ENCODE data around the gene GAL3ST3.
"Not testable (repeated sequence)": the region's sequence is repeated elsewhere in the genome, so short reads cannot be mapped to it uniquely, and the experiment has no call there.

GAL3ST3 gene

DNA sequence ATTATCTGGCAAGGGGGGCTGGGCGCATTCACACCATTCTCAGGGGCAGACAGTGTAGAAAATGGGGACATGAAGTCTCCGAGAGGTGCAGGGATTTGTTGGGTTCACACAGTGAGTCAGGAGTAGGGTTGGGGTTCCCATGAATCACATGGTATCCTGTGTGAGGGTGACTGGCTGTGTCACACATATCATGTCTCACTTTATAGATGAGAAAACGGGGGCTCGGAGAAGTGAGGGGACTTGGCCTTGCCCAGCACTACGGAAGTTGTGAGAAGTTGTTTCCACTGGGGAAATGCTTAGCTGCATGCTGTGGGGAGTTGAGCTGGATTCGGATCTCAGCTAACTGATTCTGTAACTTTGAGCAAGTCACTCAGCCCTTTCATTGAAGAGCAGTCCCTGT lies 4.2 kb downstream of the GAL3ST3 start:
- no peak for DNase-seq (ENCODE audit: low read depth, low spot score)

DNA sequence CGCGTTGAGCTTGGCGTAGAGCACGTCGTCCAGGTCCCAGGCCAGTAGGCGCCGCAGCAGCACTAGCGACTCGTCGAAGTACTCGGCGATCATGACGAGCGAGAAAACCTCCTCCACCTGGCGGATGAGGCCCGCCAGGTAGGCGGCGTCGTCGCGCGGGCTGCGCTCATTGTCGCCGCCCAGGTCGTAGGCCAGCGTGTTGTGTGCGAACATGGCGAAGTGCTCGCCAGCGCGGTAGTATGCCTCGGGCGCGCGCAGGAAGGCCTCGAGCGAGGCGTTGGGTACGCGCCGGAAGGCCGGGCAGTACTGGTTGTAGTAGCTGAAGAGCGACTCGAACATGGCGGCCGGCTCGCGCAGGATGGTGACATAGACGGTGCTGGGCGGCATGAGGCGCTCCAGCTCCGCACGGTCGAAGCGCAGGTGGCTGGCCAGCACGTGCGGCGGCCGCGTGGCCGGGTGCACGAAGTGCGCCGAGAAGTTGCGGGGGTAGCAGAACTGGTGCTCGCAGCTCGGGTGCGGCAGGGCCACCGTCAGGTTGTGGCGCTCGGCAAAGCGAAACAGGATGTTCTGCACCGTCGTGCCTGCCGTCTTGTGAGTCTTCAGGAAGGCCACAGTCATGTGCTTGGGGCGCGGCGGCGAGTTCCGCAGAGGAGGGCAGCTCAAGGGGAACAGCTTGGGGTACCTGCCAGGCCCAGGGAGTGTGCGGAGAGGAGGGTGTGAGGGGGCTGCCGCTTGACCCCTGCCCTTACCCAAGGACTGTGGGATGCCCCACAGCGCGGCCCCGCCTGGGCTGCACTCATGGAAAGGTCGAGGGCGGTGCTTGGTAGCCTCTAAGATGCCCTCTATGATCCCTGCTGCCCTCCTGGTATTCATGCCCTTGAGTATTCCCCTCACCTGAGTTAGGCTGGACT lies 5.7 kb downstream of the GAL3ST3 start:
- DNase-seq (ENCODE audit: low read depth, low spot score): no peak

DNA sequence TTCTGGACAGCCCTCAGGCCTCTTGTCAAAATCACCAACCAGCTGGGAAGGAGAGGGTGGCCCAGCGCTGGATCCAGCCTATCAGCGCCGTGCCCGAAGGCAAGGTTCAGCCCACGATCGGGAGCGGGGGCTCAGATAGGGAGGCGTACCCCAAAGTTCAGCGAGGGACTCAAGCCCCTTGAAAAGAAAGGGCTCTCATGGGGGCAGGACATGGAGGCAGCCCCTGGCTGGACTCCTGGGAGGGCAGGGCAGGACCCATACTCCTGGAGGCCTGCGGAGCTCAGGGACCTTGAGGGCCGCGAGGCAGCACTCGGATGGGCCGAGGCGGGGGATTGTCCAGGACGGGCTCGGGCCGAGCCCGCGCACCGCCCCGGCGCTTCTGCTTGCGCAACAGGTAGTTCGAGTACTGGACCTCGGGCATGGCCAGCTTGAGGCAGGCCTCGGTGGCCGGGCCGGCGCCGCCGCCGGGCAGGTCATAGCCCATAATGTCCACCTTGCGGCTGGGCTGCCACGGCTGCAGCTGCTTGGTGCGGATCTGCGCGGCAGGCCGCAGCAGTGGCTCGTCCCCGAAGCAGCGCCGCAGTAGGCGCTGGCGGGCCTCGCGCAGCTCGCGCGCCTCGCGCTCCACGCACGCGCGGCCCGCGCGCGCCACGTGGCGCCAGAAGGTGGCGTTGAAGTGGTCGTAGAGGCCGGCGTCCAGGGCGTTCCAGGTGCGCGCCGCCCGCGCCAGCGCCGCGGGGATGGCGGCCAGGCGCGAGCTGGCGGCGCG lies 6.5 kb downstream of the GAL3ST3 start:
- no peak for DNase-seq (ENCODE audit: low read depth, low spot score)

DNA sequence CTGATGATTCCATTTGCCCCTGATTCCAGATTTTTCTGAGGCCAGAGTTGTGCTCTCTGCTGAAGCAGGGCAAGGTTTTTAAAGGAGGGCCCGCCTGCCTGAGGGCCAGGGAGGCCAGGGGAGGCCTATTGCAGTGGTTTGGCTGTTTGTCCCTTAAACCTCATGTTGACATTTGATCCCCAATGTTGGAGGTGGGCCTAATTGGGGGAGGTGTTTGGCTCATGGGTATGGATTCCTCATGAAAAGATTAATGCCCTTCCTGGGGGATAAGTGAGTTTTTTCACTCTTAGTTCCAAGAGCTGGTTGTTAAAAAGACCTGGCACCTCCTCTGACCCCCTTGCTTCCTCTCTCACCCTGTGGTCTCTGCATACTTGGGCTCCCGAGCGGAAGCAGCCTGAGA lies 9.2 kb downstream of the GAL3ST3 start:
- DNase-seq (ENCODE audit: low read depth, low spot score): no peak

DNA sequence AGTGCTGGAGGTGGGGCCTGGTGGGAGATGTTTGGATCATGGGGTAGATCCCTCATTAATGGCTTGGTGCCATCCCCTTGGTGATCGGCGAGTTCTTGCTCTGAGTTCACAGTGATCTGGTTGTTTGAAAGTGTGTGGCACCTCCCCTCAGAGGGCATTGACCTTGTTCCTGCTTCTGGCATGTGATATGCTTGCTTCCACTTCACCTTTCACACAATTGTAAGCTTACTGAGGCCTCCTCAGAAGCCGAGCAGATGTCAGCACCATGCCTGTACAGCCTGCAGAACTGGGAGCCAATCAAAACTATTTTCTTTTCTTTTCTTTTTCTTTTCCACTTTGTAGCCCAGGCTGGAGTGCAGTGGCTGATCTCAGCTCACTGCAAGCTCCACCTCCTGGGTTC lies 11.6 kb downstream of the GAL3ST3 start:
- DNase-seq (ENCODE audit: low read depth, low spot score): no peak

DNA sequence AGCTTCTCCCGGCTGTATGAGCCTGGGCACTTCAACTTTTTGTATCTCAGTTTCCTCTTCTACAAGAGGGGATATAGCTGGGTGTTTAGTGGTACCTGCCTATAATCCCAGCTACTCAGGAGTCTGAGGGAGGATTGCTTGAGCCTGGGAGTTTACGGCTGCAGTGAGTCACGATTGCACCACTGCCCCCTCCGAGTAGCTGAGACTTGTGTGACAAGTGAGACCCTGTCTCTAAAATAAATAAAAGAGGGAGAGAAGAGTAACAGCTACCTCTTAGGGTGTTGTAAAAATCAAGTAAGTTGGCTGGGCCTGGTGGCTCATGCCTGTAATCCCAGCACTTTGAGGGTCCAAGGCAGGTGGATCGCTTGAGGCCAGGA lies 12.6 kb downstream of the GAL3ST3 start:
- no peak for DNase-seq (ENCODE audit: low read depth, low spot score)

DNA sequence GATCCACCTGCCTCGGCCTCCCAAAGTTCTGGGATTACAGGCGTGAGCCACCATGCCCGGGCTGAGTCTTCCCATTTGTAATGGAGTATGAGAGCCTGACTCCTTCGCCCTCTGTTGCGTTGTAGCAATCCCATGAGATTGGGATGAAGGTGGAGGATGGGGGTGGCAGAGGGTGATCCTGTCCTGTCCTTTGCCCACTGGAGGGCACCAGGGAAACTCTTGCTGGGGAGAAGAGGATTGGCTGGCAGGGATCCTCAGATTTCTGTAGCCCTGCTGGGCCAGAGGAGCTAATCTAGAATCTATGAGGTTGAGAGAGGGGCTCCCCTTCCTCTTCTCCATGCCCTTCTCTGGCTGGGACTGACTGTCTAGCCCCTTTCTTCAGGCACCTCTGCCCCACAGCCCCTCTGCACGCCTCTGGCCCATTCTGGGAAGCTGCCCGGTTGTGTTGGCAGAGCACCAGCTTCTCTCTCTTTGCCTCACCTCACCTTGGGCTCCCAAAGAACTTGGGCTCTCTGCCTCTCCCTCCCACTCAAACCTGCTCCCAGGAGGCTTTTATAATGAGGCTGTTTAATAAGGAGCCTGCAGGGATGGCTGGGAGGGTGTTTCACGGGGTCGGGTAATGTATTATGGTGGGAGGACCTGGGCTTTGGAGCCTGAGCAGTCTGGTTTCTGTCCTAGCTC lies 13.2 kb downstream of the GAL3ST3 start:
- DNase-seq (ENCODE audit: low read depth, low spot score): no peak

DNA sequence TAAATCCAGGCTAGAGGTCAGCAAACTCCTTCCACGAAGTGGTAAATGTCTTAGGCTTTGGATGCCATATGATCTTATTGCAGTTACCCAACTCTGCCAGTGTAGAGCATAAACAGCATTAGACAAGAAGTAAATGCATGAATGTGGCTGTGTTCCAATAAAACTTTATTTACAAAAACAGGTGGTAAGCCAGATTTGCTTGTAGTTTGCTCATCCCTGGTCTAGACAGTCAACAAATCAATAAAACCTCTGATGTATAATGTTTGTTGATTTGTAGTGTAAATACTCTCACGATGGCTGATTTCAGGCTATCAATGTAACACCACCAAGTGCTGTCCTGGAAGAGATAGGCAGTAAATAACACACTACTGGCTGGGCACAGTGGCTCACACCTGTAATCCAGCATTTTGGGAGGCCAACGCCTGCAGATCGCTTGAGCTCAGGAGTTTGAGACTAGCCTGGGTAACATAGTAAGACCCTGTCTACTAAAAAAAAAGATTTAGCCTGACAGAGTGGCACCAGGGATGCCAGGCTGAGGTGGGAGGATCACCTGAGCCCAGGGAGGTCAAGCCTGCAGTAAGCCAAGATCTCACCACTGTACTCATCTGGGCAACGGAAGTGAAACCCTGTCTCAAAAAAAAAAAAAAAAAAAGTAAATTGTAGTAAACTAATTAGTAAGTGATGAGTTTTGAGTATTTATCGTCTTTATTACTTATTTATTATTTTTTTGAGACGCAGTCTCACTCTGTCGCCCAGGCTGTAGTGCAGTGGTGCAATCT lies 15.8 kb downstream of the GAL3ST3 start:
- no peak for DNase-seq (ENCODE audit: low read depth, low spot score)

DNA sequence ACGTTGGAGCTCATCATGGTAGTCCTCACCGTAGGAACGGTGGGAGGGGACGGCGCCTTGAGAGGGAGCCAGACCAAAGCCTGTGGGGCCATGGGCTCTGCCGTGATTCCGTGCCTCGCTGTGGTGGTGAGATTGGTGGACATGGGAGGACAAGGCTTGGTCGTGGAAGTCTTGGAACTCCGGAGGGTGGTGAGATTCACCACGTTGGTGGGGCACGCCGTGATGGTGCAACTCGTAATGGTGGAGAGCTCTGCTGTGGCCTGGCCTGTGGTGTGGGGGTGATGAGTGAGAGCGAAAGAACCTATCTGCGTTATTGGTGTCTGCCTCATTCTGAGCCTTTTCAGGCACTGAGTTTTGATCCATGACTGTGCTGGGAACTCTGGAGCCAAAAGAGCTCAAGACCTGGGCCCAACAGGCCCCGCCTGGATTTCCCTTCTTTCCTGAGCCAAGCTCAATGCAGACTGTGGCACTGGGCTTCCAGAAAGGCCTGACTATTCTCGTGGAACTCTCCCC lies 22.9 kb downstream of the GAL3ST3 start, which contains the start of gene CATSPER1:
TSS of gene CATSPER1 (minus strand) at position 463 of the 513 bp plus-strand sequence. CDS start at position 363, 100 bp downstream.
- no peak for DNase-seq (ENCODE audit: low read depth, low spot score)

DNA sequence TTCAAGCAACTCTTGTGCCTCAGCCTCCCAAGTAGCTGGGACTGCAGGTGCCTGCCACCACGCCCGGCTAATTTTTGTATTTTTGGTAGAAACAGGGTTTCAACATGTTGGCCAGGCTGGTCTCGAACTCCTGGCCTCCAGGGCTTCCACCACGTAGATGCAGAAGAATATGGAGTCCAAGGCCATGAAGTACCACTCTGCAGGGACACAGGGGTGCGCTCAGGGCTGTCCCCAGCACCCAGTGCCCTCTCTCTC lies 25.8 kb downstream of the GAL3ST3 start:
- DNase-seq (ENCODE audit: low read depth, low spot score): not testable (repeated sequence)

DNA sequence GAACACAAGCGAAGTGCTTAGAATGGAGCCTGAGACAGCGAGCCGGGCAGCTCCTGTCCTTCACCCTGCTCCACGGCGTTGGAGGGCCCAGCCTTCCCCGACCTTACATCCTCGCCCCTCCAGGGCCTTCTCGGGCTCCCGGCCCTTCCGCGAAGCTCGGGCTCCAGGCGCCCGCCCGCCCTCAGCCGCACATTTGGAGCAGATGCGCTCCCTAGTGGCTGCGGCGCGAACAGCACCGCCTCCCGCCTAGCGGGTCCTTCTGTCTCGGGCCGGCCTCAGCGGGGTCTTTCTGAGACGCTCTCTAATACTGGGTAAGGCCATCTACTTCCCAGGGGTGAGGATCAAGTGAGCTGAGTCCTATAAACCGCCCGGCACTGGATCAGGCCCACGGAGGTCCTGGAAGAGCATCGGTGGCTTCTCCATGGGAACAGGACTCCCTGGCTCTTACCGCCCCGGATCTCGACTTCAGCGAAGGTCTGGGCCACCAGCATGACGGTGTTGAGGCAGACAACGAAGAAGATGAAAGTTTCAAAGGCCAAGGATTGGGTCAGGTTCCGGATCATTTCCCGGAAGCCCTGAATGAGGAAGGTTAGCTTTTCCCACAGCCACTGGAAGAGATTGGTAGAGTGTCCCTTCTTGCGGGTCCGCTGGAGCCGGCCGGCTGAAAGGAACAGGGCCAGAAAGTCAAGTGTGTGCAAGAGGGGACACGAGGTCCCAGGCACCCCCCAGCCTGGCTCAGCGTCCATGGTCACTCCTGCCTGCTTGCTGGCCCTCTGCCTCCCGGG lies 26.4 kb downstream of the GAL3ST3 start:
- no peak for DNase-seq (ENCODE audit: low read depth, low spot score)

DNA sequence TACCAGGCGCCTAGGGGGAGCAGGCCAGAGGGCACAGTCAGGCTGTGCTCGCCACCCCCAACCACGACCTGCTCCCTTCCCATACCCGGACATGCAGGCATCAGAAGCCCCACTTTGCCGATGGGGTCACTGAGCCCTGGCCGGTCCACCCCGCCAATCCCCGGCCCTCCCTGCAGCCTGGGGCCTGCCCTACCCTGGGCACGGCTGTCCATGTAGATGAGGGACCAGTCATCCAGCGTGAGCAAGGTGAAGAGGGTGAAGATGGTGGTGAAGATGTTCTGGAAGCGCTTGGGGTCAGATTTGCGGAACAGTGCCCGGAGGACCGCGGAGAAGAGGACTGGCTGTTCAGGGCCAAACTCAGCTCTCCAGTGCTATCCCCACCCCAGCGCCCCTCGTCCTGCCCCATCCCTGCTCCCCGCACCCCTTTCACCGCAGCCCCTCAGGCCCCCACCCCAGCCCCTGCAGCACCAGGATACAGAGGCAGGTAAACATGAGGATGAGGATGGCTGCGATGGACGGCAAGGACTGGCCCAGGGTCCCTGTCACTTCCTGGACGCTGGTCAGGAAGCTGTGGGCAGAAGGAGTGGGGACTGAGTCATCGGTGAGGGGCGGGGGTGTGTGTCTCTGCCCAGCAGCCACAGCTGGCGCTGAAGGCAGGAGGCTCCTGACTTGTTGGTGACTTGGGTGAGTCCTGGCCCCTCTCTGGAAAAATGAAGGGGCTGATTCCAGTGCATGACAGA lies 28.2 kb downstream of the GAL3ST3 start:
- no peak for DNase-seq (ENCODE audit: low read depth, low spot score)

DNA sequence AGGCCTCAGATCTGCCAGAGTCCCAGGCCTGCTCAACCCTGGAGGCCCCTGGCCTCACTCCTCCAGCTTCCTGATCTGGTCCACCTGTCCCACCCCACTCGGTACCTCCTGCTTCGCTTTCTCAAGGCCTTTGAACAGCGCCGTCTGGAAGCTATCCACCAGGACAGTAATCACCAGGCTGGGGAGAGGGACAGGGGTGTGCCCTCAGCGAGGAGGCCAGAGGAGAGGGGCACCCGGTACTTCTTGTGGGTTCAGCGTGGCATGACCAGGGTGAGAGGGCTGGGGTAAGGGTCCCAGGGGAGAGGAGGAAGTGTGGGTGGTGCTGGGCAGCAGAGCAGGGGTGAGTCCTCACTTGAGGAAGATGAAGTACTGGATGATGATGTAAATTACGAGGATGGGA lies 28.7 kb downstream of the GAL3ST3 start:
- DNase-seq (ENCODE audit: low read depth, low spot score): no peak

DNA sequence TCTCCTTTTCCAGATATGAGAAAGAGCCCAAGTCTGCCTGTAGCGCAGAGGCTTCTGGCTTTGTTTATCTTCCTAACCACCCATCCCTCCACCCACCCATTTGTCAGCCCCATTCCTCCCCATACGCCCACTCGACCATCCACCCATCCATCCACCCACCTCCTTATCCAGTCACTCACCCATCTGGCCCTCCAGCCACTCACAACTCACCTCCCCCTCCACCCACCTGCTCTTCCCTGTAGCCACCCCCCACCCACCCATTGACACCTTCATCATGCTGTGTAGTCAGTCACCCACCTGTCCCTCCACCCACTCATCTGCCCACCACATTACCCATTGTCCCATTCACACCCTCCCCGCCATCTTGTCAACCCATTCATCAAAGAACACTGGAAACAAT lies 31.6 kb downstream of the GAL3ST3 start:
- DNase-seq (ENCODE audit: low read depth, low spot score): no peak

DNA sequence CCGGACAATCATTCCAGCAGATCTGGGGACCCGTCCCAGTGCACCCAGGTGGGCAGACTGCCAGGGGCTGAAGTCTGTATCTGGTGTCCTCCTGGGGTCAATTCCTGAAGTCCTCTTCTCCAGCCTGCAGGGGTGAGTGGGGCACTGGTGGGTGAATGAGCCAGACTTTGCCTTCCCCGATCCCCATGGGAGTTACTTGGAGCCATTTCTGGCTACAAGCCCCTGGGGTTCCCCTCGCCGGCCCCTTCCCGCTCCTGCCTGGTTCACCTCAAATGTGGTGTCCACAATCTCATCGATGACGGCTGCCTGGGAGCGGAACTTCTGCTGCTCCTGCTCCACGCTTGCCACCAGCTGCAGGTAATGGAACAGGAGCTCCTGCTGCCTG lies 32.2 kb downstream of the GAL3ST3 start:
- DNase-seq (ENCODE audit: low read depth, low spot score): no peak

DNA sequence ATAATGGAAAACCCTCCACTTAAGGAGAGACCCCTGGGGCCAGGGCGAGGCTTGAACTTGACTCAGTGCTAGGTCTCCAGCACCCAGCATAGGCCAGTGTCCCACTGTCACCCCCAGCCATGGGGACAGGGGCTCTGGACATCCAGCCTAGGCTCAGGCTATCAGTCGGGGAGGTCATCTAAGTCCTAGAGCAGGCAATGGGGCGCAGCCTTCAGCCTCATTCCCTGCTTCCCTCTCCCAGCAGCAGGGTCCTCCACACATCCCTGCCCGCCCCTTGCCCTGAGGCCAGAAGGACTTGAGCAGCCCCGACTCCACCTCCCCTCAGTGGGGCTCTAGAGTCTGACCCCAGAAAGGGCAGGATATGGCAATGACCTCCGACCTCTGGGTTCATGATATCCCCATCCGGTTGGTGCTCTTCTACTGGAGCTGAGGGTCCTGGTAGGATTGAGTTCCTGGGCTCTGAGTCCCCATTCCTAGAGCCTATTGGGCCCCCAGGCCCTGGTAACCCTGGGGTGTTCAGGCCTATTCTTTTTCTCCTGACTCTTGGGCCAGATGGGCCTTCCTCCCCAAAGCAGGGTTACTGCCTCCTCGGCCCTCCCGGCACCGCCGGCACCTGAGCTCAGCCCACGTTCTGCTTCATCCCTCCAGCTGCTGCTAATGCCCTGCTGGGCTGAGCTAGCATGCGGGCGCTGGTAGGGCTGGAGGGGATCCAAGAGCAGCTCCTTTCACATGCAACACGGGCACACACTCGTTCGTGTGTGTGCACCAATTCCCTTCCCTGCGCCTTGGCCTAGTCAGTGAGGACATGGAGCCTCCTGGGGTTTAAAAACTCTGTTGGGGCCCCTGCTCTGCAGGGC lies 32.8 kb downstream of the GAL3ST3 start:
- no peak for DNase-seq (ENCODE audit: low read depth, low spot score)

DNA sequence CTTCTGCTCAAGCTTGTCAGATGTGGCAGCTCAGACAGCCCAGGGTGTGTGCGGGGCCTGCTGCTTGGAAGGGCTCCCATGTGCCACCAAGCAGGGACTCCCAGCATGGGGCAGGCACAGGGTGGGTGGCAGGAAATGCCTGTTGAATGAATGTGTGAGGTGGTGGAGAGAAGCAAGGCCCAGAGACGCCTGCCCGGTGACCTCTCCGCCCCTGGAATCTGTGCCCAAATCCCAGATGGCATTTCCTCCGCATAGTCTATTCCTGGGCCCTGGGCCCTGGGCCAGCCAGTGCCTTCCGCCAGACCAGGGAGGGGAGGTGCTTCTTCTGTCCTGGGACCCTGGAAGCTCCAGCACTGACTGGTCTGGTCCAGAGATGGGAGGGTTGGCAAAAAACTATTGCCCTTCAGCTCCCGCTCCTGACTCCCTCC lies 33.5 kb downstream of the GAL3ST3 start:
- DNase-seq (ENCODE audit: low read depth, low spot score): no peak

DNA sequence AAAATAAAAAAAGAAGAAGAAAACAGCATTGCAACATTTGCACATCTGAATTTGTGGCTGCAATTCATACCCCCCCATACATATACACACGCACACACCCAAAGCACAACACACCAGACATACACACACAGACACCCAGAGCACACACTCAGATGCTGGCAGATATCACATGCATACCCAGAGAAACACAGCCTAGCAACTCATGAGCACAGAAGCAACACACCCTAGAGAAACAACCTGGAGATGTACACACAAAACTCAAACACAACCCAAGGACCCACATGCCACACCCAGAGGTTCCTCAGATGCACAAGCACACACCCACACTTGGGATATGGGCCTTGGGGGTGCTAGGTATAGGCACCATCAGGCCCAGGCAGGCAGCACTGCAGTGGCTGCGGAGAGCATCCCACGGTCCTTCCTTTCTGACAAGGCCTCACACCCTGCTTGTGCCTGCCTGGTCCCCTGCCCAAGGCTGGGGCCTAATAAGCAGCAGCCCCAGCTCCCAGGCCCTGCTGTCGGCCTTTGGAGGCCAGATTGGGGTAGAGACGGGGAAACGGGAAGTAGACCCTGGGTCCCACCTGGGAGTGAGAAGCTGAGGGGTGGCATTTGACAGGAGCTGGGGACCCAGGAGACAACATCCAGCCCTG lies 34.0 kb downstream of the GAL3ST3 start:
- no peak for DNase-seq (ENCODE audit: low read depth, low spot score)

DNA sequence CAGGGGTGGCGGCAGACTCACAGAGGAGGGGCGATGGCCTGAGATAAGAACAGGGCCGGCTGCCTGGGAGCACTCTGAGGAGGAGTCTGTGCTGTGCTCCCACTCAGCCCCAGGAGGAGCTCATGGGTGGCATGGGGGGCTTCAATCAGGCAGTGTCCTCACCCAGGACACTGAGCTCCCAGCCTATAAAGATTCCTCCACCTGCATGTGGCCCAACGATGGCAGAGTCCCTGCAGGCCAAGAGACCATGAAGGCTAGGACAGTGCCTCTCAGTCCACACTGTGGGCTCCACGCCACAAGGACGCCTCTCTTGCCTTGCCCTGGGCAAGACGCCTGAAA lies 35.2 kb downstream of the GAL3ST3 start:
- DNase-seq (ENCODE audit: low read depth, low spot score): no peak

Measured in smooth muscle cell of the brain vasculature (primary cell).